ENCODE data around the gene KCNK5. TPM values are rescaled to one million over a fixed set of nuclear protein-coding genes. Genes with fewer than 3 reads are reported as not detected.

The KCNK5 gene
- total and polyA plus RNA-seq, 9 of the 15 experiments (the other 6 are each of a cell fraction or from before 2014, with no cell fraction given): 1.5 to 45.8 (median 25.8) TPM

DNA sequence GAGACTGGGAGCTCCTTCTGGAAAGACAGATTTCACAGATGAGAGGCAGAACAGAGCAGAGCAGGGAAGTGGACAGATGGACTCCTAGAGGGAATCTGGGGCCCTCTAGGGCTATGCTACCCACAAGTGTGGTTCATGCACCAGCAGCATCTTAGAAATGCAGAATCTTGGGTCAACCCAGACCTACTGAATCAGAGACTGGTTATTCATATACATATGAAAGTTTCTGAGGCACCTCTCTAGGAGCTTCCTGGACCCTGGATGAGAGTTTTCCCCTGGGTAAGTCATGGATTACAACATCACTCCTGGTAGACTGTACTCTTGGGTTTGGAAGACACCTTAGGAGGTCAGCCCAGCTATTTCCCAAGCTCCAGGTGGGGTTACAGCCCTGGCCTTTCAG is 58.9 kb downstream of the KCNK5 start (continued):
- TF ChIP-seq, protein P1, sequence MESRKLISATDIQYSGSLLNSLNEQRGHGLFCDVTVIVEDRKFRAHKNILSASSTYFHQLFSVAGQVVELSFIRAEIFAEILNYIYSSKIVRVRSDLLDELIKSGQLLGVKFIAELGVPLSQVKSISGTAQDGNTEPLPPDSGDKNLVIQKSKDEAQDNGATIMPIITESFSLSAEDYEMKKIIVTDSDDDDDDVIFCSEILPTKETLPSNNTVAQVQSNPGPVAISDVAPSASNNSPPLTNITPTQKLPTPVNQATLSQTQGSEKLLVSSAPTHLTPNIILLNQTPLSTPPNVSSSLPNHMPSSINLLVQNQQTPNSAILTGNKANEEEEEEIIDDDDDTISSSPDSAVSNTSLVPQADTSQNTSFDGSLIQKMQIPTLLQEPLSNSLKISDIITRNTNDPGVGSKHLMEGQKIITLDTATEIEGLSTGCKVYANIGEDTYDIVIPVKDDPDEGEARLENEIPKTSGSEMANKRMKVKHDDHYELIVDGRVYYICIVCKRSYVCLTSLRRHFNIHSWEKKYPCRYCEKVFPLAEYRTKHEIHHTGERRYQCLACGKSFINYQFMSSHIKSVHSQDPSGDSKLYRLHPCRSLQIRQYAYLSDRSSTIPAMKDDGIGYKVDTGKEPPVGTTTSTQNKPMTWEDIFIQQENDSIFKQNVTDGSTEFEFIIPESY (CRISPR knock-in tag; IDR thresholded peaks at IDR 0.05): no peak
- TF ChIP-seq, protein P2, sequence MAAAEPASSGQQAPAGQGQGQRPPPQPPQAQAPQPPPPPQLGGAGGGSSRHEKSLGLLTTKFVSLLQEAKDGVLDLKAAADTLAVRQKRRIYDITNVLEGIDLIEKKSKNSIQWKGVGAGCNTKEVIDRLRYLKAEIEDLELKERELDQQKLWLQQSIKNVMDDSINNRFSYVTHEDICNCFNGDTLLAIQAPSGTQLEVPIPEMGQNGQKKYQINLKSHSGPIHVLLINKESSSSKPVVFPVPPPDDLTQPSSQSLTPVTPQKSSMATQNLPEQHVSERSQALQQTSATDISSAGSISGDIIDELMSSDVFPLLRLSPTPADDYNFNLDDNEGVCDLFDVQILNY (CRISPR knock-in tag; IDR thresholded peaks at IDR 0.05): no peak

DNA sequence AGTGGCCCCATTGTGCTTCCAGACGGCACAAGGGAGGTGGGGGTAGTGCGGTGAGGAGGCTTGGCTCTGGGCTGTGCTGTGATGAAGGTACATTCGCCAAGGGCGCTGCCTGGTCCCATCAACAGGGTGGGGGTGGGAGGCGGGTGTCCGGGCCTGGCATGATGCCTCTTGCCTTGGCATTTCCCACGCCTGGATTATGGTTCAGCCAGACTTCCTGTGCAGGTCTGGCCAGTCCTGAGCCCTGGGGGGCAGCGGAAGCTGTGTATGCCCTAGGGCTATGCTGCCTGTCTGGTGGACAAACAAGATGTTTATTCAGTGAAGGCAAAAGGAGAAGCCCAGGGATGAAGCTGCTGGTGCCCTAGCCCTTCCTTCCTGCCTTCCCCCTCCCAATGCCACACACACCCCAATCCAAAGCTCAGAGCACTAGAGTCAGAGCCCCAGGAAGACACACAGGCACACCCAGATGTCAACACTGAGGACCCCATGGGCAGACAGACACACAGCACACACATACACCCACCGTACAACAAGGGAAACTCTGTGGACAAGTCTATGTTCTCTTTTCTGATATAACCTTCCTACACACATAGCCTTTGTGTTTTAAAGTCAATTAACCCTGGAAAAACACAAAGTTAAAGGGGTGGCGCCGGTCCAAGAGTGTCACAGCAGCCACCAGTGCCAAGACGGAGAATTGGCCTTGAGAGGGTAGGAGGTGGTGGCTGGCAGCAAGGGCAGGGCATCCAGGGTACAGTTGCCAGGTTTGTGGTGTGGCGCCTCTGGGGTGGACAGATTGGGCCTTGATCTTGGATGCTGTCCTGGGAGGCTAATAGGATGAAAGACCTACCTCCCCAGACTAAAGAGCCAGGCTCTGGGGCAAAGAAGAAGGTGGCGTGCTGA is 59.6 kb downstream of the KCNK5 start:
- Histone ChIP-seq H3K4me2 (ENCODE audit: insufficient read depth, low read length) (no peak overlapping the region), H3K9ac (ENCODE audit: insufficient read depth in 1 of 2, low read depth in 2 of 2, low read length in 2 of 2) (no peak overlapping the region), H2AFZ (ENCODE audit: low read depth, low read length) (no peak overlapping the region), H3K79me2 (ENCODE audit: control insufficient read depth, insufficient read depth, low read length) (no peaks in the 10 kb centered on the region), H3K9me1 (ENCODE audit: control insufficient read depth, insufficient read depth, low read length) (no peaks in the 10 kb centered on the region), H3K27me3 (ENCODE audit: control insufficient read depth in 2 of 2, insufficient read depth in 2 of 2, low read length in 2 of 2) (no peaks in the 10 kb centered on the region; a peak in 2 of 5 replicates), H3K4me1 (replicated peaks in 1 of 2; ENCODE audit: control insufficient read depth in 2 of 2, insufficient read depth in 2 of 2, low read length in 2 of 2) (no peaks in the 10 kb centered on the region), H3K4me3 (no peak overlapping the region), H3K27ac (ENCODE audit: extremely low read depth, low read depth, low read length) (no peak overlapping the region), H3K36me3 (ENCODE audit: control insufficient read depth, insufficient read depth, low read length) (no peaks in the 10 kb centered on the region), H3K9me3 (replicated peaks; ENCODE audit: control insufficient read depth, insufficient read depth, low read depth, low read length) (peaks cover 7% of the 10 kb centered on the region), H4K20me1 (replicated peaks; ENCODE audit: control insufficient read depth, insufficient read depth, low read length) (peaks cover 6% of the 10 kb centered on the region; the same call in 1 of the 2 replicates)
- WGBS (ENCODE audit: insufficient coverage, low coverage, missing lambda C conversion rate): 27% methylated on average over 12 of the region's 14 CpGs
- TF ChIP-seq, protein P3, sequence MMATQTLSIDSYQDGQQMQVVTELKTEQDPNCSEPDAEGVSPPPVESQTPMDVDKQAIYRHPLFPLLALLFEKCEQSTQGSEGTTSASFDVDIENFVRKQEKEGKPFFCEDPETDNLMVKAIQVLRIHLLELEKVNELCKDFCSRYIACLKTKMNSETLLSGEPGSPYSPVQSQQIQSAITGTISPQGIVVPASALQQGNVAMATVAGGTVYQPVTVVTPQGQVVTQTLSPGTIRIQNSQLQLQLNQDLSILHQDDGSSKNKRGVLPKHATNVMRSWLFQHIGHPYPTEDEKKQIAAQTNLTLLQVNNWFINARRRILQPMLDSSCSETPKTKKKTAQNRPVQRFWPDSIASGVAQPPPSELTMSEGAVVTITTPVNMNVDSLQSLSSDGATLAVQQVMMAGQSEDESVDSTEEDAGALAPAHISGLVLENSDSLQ (IDR thresholded peaks at IDR 0.05): no peak
- TF ChIP-seq ERF (CRISPR knock-in tag; IDR thresholded peaks at IDR 0.05): no peak
- TF ChIP-seq, protein P4, sequence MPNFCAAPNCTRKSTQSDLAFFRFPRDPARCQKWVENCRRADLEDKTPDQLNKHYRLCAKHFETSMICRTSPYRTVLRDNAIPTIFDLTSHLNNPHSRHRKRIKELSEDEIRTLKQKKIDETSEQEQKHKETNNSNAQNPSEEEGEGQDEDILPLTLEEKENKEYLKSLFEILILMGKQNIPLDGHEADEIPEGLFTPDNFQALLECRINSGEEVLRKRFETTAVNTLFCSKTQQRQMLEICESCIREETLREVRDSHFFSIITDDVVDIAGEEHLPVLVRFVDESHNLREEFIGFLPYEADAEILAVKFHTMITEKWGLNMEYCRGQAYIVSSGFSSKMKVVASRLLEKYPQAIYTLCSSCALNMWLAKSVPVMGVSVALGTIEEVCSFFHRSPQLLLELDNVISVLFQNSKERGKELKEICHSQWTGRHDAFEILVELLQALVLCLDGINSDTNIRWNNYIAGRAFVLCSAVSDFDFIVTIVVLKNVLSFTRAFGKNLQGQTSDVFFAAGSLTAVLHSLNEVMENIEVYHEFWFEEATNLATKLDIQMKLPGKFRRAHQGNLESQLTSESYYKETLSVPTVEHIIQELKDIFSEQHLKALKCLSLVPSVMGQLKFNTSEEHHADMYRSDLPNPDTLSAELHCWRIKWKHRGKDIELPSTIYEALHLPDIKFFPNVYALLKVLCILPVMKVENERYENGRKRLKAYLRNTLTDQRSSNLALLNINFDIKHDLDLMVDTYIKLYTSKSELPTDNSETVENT (CRISPR knock-in tag; IDR thresholded peaks at IDR 0.05): no peak
- TF ChIP-seq ZNF12 (CRISPR knock-in tag; IDR thresholded peaks at IDR 0.05): no peak
- no TSS peak for BruUV-seq (replicated peaks)
- FAIRE-seq: no peak
- DNase-seq (ENCODE audit: extremely low read depth in 1 of 4, low spot score in 3 of 4): no peak
- ChIA-PET CTCF (ENCODE audit: low intra/inter-chr PET ratio) (interaction anchor here (1.5 kb wide), 1 partner anchor 134 kb away, joined by 4 read pairs; no protein-coding TSS in a partner anchor), POLR2A (interaction anchor here (0.6 to 1.5 kb wide), 4 partner anchors 17 to 182 kb away, joined by 3 to 4 read pairs (median 4); no protein-coding TSS in a partner anchor)
- ATAC-seq: no peak
- intact Hi-C loops (cut with micrococcal nuclease) (loop anchor here (5.0 to 10.0 kb wide), 2 partner anchors 58 to 295 kb away; partner anchors contain the start of gene KCNK5), in situ Hi-C loops (cut with MboI) (loop anchor here (5.0 to 10.0 kb wide), 2 partner anchors 133 to 175 kb away; no protein-coding TSS in a partner anchor)
